Neuronal stem cell (in vitro differentiated cells): ENCODE measurements around the gene RAB11FIP3.

Source experiments
- DNase-seq: peaks from one replicate; pipeline ENCODE4 v3.0.0-alpha.2; 2013; ENCODE audit warnings: low spot score
- H2AFZ ChIP-seq: one replicate; pipeline ENCODE4 v1.6.1; 2013; ENCODE audit warnings: mild to moderate bottlenecking, low read length, inconsistent platforms
- H2AK5ac ChIP-seq: 2 replicates; pipeline ENCODE4 v1.6.1; 2013; ENCODE audit warnings: low read depth, mild to moderate bottlenecking, inconsistent platforms, low read length, moderate library complexity, mixed read lengths
- H2BK120ac ChIP-seq: 2 replicates; pipeline ENCODE4 v1.6.1; 2013; ENCODE audit warnings: low read depth, mild to moderate bottlenecking, inconsistent platforms, low read length, moderate library complexity, mixed read lengths
- H2BK12ac ChIP-seq: one replicate; pipeline ENCODE4 v1.6.1; 2013; ENCODE audit warnings: low read length, inconsistent platforms
- H2BK15ac ChIP-seq: 2 replicates; pipeline ENCODE4 v1.6.1; 2013; ENCODE audit warnings: mild to moderate bottlenecking, low read length, inconsistent platforms, mixed read lengths
- H2BK5ac ChIP-seq: one replicate; pipeline ENCODE4 v1.6.1; 2013; ENCODE audit warnings: inconsistent platforms, mild to moderate bottlenecking, low read length, moderate library complexity
- H3K14ac ChIP-seq: one replicate; pipeline ENCODE4 v1.6.1; 2013; ENCODE audit warnings: low read length, inconsistent platforms
- H3K18ac ChIP-seq: 2 replicates; pipeline ENCODE4 v1.6.1; 2013; ENCODE audit warnings: low read length, inconsistent platforms
- H3K23ac ChIP-seq: 2 replicates; pipeline ENCODE4 v1.6.1; 2013; ENCODE audit warnings: low read depth, mild to moderate bottlenecking, mixed read lengths, low read length, inconsistent platforms; ENCODE audit not compliant: poor library complexity
- H3K27ac ChIP-seq: replicated peaks from 3 replicates; pipeline ENCODE4 v1.5.1; 2013; ENCODE audit warnings: low read length, inconsistent platforms
- H3K27me3 ChIP-seq, 3 experiments: 2 replicates each; pipeline ENCODE4 v1.6.1; 2013; ENCODE audit warnings: low read length in 3 of 3, mild to moderate bottlenecking in 2 of 3, inconsistent platforms in 1 of 3, low read depth in 1 of 3, mixed read lengths in 1 of 3, moderate library complexity in 1 of 3; ENCODE audit not compliant: control insufficient read depth in 3 of 3, insufficient read depth in 3 of 3
- H3K36me3 ChIP-seq, 2 donors: replicated peaks in 1 of 2; 2 replicates each; pipeline ENCODE4 v1.6.1; 2013; ENCODE audit warnings: low read length in 2 of 2; ENCODE audit not compliant: control insufficient read depth in 2 of 2, insufficient read depth in 2 of 2
- H3K4ac ChIP-seq: 2 replicates; pipeline ENCODE4 v1.6.1; 2013; ENCODE audit warnings: inconsistent platforms, mild to moderate bottlenecking, low read length, moderate library complexity
- H3K4me1 ChIP-seq, 2 donors: 1 replicate in 1 of 2; 2 replicates in 1 of 2; pipeline ENCODE4 v1.6.1; 2013; ENCODE audit warnings: low read length in 2 of 2, low read depth in 1 of 2; ENCODE audit not compliant: control insufficient read depth in 2 of 2, insufficient read depth in 1 of 2
- H3K4me2 ChIP-seq: one replicate; pipeline ENCODE4 v1.6.1; 2013; ENCODE audit warnings: mild to moderate bottlenecking, low read length, inconsistent platforms; ENCODE audit not compliant: insufficient read depth, poor library complexity, severe bottlenecking
- H3K4me3 ChIP-seq, 2 donors: 2 replicates each; pipeline ENCODE4 v1.5.1; 2013; ENCODE audit warnings: low read length in 2 of 2, mild to moderate bottlenecking in 2 of 2, inconsistent platforms in 1 of 2, moderate library complexity in 1 of 2
- H3K79me1 ChIP-seq: one replicate; pipeline ENCODE4 v1.6.1; 2013; ENCODE audit warnings: low read depth, mild to moderate bottlenecking, inconsistent platforms, low read length, moderate library complexity
- H3K9ac ChIP-seq: one replicate; pipeline ENCODE4 v1.6.1; 2013; ENCODE audit warnings: mild to moderate bottlenecking, low read depth, low read length, inconsistent platforms; ENCODE audit not compliant: poor library complexity
- H3K9me3 ChIP-seq, 2 donors: replicated peaks in 1 of 2; 2 replicates each; pipeline versions ENCODE3 to v1.6.1; 2013; ENCODE audit warnings: low read length in 2 of 2, mild to moderate bottlenecking in 2 of 2, inconsistent platforms in 1 of 2, low read depth in 1 of 2, mixed read lengths in 1 of 2, moderate library complexity in 1 of 2; ENCODE audit not compliant: control insufficient read depth in 2 of 2, insufficient read depth in 1 of 2
- H4K8ac ChIP-seq: one replicate; pipeline ENCODE4 v1.6.1; 2013; ENCODE audit warnings: low read depth, mild to moderate bottlenecking, inconsistent platforms, low read length, moderate library complexity
- H4K91ac ChIP-seq: one replicate; pipeline ENCODE4 v1.6.1; 2013; ENCODE audit warnings: low read length, low read depth, mild to moderate bottlenecking, inconsistent platforms; ENCODE audit not compliant: poor library complexity
- WGBS, 2 donors: extraction: QIAGEN DNeasy Blood & Tissue Kit; methylation state at CpG; one replicate each; pipeline ENCODE4 v1.1.7; 2013; ENCODE audit warnings: missing lambda C conversion rate in 2 of 2, mixed read lengths in 1 of 2; ENCODE audit not compliant: insufficient read length in 2 of 2, insufficient replicate concordance in 1 of 2; ENCODE audit errors: extremely low coverage in 2 of 2; 5-methylcytosine and 5-hydroxymethylcytosine counted together

Gene RAB11FIP3

GRCh38 chr16:425740-426114 lies 278 bp downstream of the RAB11FIP3 start:
- no peak overlapping the region for H3K14ac ChIP-seq
- H3K36me3 ChIP-seq, result peaks cover 4 to 33% of the 10 kb centered on the region in 2 donors
- H2BK12ac ChIP-seq, result no peak overlapping the region
- no peaks in the 10 kb centered on the region for H3K9me3 ChIP-seq
- no peak overlapping the region for H4K8ac ChIP-seq
- H3K18ac ChIP-seq, result peak overlapping the region; percentile 80
- peak overlapping the region; percentile 54 for H3K27ac ChIP-seq
- no peak overlapping the region for H2BK120ac ChIP-seq
- peak overlapping the region; percentile 77 for H3K9ac ChIP-seq
- no peak for DNase-seq
- peak overlapping the region; percentile 96 for H3K4me2 ChIP-seq
- H2AK5ac ChIP-seq, result no peak overlapping the region
- H2AFZ ChIP-seq, result peak overlapping the region; percentile 98
- no peak overlapping the region for H2BK15ac ChIP-seq
- H4K91ac ChIP-seq, result no peak overlapping the region
- no CpG with 5 or more reads among the region's 63 CpGs for WGBS, 2 donors
- H3K23ac ChIP-seq, result no peak overlapping the region
- peaks cover 15% of the 10 kb centered on the region for H3K79me1 ChIP-seq
- H3K4me3 ChIP-seq, result peak overlapping the region; percentile 87 to 99
- H3K4ac ChIP-seq, result no peak overlapping the region
- H3K4me1 ChIP-seq, result peaks cover 7 to 14% of the 10 kb centered on the region in 2 donors
- H3K27me3 ChIP-seq, result peaks cover 11 to 18% (median 12%) of the 10 kb centered on the region in 3 experiments
- no peak overlapping the region for H2BK5ac ChIP-seq

GRCh38 chr16:426115-426905 lies 861 bp downstream of the RAB11FIP3 start:
- H2BK120ac ChIP-seq, result no peak overlapping the region
- peak overlapping the region; percentile 100 for H3K23ac ChIP-seq
- peak overlapping the region; percentile 56 for H2AFZ ChIP-seq
- H3K9me3 ChIP-seq, result no peaks in the 10 kb centered on the region
- peak overlapping the region; percentile 96 for H3K4me2 ChIP-seq
- peaks cover 4 to 39% of the 10 kb centered on the region in 2 donors for H3K36me3 ChIP-seq
- peaks cover 7 to 14% of the 10 kb centered on the region in 2 donors for H3K4me1 ChIP-seq
- H3K4me3 ChIP-seq, result peak overlapping the region; percentile 87 to 99
- H3K4ac ChIP-seq, result peak overlapping the region; percentile 76
- H3K18ac ChIP-seq, result peak overlapping the region; percentile 95
- no peak overlapping the region for H3K27ac ChIP-seq
- peak overlapping the region; percentile 96 for H3K9ac ChIP-seq
- H4K91ac ChIP-seq, result no peak overlapping the region
- H2BK5ac ChIP-seq, result peak overlapping the region; percentile 66
- no CpG with 5 or more reads among the region's 97 CpGs for WGBS, 2 donors
- H3K27me3 ChIP-seq, result peaks cover 11 to 18% (median 12%) of the 10 kb centered on the region in 3 experiments
- H2BK12ac ChIP-seq, result no peak overlapping the region
- H3K14ac ChIP-seq, result peak overlapping the region; percentile 82
- H2BK15ac ChIP-seq, result no peak overlapping the region
- peaks cover 18% of the 10 kb centered on the region for H3K79me1 ChIP-seq
- no peak for DNase-seq
- H4K8ac ChIP-seq, result peak overlapping the region; percentile 65
- H2AK5ac ChIP-seq, result peak overlapping the region; percentile 98

DNA sequence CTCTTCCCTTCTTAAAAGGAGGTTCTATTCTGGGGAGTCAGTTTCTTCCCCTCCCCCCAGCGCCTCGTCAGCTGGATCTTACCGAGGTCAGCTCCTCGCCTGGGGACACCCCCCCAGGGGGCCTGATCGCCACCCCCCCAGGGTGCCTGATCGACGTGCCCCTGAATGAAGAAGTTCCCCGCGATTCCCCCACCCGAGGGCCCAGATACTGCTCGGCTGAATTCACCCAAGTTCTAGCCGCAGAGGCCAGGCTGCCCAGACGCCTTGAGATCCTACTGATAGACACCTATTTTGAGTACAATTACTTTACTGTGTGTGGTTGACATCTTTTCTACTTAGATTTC lies 1.4 kb downstream of the RAB11FIP3 start:
- Histone ChIP-seq H2AFZ (no peak overlapping the region), H3K9ac (peak overlapping the region; percentile 96), H3K14ac (peak overlapping the region; percentile 82), H4K8ac (no peak overlapping the region), H3K9me3 (no peaks in the 10 kb centered on the region), H3K27me3 (peaks cover 11 to 18% (median 12%) of the 10 kb centered on the region in 3 experiments), H2BK12ac (no peak overlapping the region), H3K4me3 (peak overlapping the region; percentile 87 to 99), H3K4ac (peak overlapping the region; percentile 76), H2AK5ac (peak overlapping the region; percentile 98), H3K18ac (peak overlapping the region; percentile 95), H4K91ac (no peak overlapping the region), H2BK15ac (no peak overlapping the region), H3K4me2 (peak overlapping the region; percentile 96), H3K4me1 (peaks cover 7 to 14% of the 10 kb centered on the region in 2 donors), H2BK120ac (no peak overlapping the region), H3K36me3 (peaks cover 4 to 41% of the 10 kb centered on the region in 2 donors), H3K27ac (no peak overlapping the region), H2BK5ac (peak overlapping the region; percentile 66), H3K23ac (peak overlapping the region; percentile 100), H3K79me1 (peaks cover 18% of the 10 kb centered on the region)
- WGBS, 2 donors, result no CpG with 5 or more reads among the region's 13 CpGs
- no peak for DNase-seq

- H3K27ac ChIP-seq, result no peak overlapping the region
- no peak overlapping the region for H2AK5ac ChIP-seq
- H4K8ac ChIP-seq, result no peak overlapping the region
- no peak overlapping the region for H2BK12ac ChIP-seq
- H3K4me1 ChIP-seq, result peaks cover 7 to 14% of the 10 kb centered on the region in 2 donors
- peaks cover 4 to 45% of the 10 kb centered on the region in 2 donors for H3K36me3 ChIP-seq
- no peak overlapping the region for H4K91ac ChIP-seq
- no peak overlapping the region for H3K18ac ChIP-seq
- peak overlapping the region; percentile 87 to 99 for H3K4me3 ChIP-seq
- H3K14ac ChIP-seq, result no peak overlapping the region
- DNase-seq, result no peak
- H2AFZ ChIP-seq, result no peak overlapping the region
- no peak overlapping the region for H3K4ac ChIP-seq
- H3K9me3 ChIP-seq, result no peaks in the 10 kb centered on the region
- H2BK5ac ChIP-seq, result no peak overlapping the region
- no peak overlapping the region for H3K23ac ChIP-seq
- H3K4me2 ChIP-seq, result peak overlapping the region; percentile 96
- H2BK15ac ChIP-seq, result no peak overlapping the region
- no peak overlapping the region for H3K9ac ChIP-seq
- peaks cover 18% of the 10 kb centered on the region for H3K79me1 ChIP-seq
- peaks cover 11 to 18% (median 12%) of the 10 kb centered on the region in 3 experiments for H3K27me3 ChIP-seq
- no peak overlapping the region for H2BK120ac ChIP-seq
- WGBS, 2 donors, result no CpG with 5 or more reads among the region's 10 CpGs
Measured at GRCh38 chr16:427250-427649, 1.8 kb downstream of the RAB11FIP3 start.
